Suppressor macrophage treated with lipopolysaccharide for 1 hour (primary cell): Measurements from ENCODE around the gene SLC9A5.
A peak's percentile ranks its signal among the peaks of the same experiment; 100 is the strongest.

Experiments used
- DNase-seq, 3 donors: peaks; one replicate each; pipeline ENCODE4 v3.0.0-alpha.2; 2020 to 2022

Gene SLC9A5

GRCh38 chr16:67216612-67217490 lies 31.9 kb upstream of the SLC9A5 start:
- DNase-seq: peak; percentile 57 to 79 (median 76)

DNA sequence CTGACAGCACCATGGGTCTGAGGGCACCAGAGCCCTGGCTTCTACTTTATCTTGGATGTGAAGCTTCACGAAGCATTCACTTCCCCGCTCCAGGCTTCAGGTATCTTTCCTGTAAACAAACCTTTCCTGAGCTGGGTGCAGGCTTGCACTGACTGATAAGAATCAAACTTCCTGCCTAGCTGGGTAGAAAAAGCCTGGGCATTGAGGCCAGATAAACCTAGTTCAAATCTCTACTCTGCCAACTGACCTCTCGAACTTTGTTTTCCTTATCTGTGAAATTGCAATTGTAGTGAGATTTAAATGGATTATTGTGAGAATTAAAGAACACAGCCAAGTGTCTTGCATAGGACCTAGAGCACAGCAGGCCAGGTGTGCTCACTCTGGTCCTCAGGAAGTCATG lies 24.8 kb upstream of the SLC9A5 start:
- DNase-seq: no peak

DNA sequence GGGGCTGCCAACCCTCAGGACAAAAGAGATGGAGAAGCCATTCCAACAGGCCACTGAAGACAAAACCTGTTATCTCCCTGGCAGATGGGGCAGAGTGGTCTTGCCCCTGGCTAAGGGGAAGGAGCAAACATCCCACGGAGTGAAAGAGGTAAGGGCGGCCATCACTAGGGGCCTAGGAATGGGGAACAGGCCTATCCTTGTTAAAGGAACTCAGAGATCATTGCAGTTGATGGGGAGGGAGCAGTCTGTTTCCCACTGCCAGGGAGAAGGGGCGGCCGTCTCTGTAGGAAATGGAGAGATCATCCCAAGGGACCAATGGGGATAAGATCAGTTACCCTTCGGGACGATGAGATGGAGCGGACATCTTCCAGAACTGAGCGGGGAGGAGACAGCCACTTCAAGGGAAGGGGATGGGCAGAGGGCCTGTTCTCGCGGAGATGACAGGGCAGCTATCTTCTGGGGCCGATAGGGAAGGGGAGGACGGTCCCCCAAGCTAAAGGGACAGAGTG lies 22.4 kb upstream of the SLC9A5 start:
- no peak for DNase-seq

GRCh38 chr16:67226804-67227566 lies 21.8 kb upstream of the SLC9A5 start, which contains the start of gene TMEM208:
Gene TMEM208 (plus strand): TSS chr16:67227130. CDS start chr16:67227219, 89 bp downstream.
- DNase-seq: peak; percentile 99 to 100 (median 99)

- DNase-seq: no peak
These were observed 21.2 kb upstream of the SLC9A5 start for GRCh38 chr16:67227567-67227921.

DNA sequence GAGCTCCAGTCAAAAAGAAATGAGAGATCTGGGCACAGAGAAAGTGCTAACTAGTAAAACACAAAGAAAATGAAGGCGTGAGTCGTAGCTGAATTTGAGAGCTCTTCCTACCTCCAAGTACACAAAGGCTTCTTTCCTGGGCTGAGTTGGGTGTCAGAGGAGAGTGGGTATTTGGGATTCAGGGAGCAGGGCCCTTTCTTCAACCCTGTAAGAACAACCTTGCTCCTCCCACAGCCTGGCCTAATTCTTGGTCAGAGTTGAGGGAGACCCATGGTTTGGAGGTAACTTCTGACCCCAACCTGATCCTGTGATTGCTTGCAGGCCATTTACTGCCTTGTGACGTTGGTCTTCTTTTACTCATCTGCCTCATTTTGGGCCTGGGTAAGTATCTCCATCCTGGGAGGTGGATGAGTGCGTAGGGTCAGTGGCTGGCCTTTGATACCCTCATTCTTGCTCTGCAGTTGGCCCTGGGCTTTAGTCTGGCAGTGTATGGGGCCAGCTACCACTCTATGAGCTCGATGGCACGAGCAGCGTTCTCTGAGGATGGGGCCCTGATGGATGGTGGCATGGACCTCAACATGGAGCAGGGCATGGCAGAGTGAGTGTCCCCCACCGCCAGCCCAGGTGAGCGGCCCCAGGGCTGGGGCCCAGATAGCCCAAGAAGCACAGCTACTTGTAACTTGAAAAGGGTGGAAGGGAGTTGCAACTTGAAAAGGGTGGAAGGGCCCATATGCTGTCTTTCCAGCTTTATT lies 20.6 kb upstream of the SLC9A5 start:
- DNase-seq: no peak

DNA sequence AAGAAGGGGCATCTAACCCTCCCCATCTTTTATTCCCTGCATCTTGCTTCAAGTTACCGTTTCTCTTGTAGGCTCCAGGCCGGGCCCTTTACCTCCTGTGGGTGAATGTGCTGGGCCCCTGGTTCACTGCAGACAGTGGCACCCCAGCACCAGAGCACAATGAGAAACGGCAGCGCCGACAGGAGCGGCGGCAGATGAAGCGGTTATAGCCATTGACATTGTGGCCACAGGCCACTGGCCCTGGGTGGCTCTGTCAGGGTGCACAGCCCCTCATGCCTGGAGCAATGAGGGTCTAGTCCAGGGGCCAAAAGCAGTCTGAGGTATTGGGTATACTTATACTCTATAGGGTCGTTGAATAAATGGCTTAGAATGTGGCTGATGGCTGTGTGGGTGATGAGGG lies 19.9 kb upstream of the SLC9A5 start:
- DNase-seq: no peak

DNA sequence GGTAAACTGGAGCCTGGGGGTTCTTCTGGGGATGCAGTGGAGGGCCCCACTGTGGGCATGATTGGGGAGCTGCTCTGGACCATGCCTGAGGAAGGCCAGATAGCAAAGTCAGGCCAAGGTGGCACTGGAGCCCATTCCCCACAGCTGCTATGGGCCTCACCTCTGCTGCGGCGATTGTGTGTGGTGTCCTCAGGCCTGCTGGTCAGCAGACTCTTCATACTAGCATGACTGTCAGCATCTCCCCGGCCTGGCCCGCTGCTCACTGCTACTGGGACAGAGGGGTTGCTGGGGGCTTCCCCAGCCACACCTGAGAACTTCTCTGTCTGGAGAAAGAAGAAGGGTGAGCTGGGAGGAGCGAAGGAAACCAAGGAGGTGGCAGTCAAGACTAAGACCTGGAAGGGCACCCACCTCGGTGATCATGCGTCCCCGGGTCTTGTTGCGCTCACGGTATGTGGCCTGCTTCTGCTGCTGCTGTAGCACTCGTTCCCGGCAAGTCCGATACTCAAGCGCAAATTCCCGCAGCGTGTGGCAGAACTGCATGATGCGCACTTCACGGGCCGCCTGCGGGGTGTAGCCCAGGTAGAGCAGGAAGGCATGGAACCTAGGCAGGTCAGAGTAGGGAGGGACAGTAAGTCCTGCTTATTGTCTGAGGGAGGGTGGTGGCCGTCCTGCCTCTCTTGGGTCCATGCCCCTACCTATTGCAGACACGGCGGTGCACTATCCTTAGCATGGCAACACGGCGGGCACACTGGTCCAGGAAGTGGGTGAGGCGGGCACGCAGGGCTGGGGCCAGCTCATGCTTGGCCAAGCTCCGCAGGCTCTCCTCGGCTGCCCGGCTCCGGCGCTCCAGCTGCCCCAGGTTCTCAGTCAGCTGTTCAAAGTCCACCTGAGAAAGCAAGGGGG lies 18.6 kb upstream of the SLC9A5 start:
- no peak for DNase-seq

DNA sequence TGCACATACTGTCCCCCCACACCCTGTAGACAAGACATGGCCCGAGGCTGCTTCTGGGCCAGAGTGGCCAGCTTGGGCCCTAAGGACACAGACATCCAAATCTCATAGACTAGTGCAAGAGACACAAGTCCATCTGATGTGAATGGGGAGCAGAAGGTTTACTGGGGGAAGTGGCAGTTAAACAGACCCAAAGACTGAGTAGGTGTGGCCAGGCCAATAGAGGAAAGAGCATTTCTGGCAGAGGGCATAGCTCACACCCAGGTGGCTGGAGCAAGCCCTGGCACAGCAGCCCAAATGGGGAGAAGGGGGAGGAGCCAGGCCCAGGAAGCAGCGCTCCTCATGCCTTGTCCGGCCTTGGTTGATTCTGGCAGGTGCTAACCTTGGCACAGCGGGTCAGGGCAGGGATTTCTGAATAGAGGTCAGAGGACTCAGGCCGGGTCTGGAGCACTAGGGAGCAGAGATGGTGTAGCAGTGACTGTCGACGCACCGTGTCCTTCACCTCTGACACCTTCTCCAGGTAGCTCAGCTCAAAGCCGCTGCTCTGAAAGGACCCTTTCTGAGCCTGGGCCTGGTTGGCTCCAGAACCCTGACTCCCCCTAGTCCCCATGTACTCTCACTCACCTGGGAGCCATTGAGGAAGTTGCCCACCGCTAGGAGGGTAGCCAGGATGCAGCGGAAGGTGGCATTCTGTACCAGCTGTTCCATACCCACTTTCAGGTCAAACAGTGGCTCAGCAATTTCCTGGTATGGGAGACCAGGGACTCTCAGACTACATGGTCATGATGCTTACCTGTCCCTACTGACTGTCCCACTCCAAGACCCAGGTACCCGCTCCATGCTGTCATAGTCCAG lies 17.7 kb upstream of the SLC9A5 start:
- no peak for DNase-seq

DNA sequence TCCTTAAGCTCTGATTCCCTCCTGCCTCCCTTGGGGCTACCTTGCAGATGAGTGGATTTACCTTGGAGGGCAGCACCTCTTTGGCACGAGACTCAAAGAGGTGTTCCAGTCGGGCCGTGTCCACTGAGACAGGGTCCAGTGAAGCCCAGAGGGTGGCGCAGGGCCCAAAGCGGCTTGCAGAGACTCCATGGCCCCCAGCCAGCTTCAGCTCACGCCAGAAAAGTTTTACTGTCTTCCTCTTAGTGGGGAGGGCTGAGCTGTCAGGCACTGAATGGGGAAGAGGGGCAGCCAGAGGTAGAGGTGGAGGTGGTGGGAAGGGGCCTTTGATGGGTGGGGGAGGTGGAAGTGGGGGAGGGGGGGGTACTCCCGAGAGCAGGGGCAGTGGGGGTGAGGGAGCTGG lies 15.2 kb upstream of the SLC9A5 start:
- DNase-seq: no peak

- no peak for DNase-seq
These were observed 14.6 kb upstream of the SLC9A5 start for GRCh38 chr16:67234180-67234597.

- DNase-seq: no peak
These were observed 12.8 kb upstream of the SLC9A5 start for GRCh38 chr16:67235816-67236562.

DNA sequence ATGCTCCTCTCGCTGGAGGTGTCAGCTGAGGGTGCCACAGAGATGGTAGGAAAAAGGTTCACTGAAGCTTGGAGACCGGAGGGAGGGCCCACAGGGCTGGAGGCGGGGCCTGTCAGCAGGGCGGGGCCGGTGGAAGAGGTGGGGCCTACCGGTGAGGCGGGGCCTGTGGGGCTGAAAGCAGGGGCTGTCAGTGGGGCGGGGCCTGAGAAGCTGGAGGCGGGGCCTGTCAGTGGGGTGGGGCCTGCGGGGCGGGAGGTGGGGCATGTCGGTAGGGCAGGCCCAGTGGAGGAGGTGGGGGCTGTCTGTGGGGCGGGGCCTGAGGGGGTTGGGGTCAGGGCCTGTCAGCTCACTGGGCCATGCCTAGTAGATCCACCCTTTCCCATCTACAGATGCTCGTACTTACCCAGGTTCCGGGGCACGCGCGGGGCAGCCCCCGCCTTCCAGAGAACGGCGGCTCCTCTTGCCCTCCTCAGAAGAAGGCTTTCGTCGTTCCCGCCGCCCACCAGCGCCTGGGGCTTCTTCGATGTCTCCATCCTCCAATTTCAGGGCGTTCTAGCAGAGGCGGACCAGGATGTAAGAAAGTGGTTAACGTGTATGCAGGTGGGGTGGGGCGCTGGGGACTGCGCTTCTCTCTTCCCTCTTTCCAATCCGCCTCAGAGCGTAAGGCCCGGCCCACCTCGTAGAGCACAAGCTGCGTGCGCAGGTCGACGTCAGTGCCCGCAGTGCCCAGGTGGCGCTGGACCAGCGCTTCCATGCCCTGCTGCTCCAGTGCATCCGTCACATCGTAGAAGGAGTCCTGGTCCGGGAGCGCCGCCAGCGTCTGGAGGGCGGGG lies 12.0 kb upstream of the SLC9A5 start:
- peak; percentile 71 to 86 (median 74) for DNase-seq

DNA sequence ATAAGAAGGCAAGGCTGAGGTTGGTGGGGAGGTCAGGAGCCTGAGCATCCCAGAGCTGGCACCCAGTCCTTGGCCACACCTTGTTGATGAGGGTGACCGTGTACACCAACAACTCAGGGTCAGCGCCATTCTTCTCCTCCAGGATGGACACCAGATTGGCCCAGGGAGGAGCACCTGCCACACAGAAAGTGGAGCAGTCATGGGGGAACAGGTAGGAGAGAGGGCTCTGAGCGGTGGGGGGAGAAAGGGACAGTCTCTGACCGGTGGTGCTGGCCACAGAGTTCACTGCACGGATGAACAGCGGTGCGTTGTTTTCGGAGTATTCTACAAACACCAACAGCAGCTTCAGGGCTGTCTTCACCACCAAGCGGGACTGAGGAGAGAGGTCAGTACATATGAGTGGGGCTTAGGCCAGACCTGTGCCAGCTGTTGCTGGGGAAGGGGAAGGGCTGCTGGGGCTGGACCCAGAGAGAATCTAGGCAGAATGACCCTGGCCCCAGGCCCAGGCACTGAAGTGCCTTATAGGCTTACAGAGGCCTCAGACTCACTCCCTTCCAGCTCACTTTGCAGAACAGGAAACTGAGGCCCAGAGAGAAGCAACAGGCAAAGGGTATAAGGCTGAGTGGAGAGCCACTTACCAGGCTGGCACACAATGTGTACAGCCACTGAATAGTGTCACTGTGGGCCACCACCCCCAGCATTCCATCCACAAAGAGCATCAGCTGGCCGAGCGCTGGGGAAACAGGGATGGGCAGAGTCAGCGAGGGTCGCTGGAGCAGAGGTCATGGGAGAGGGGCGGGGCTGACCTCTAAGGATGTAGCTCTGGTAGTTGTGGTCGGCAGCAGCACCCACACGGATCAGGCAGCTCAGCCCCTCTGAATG lies 11.1 kb upstream of the SLC9A5 start:
- no peak for DNase-seq

DNA sequence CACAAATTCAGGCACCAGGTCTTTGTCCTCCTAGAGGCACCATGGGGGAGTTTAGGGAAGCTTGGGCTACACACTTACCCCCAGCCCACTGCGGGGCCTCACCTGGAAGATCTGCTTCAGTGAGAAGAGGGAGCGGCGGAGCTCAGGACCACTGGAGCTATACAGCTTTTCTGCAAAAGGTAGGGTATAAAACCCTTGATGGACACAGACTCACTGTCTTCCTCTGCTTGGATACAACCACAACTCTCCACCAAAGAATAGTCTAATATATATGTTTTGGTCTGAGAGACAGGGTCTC lies 10.6 kb upstream of the SLC9A5 start:
- DNase-seq: no peak

DNA sequence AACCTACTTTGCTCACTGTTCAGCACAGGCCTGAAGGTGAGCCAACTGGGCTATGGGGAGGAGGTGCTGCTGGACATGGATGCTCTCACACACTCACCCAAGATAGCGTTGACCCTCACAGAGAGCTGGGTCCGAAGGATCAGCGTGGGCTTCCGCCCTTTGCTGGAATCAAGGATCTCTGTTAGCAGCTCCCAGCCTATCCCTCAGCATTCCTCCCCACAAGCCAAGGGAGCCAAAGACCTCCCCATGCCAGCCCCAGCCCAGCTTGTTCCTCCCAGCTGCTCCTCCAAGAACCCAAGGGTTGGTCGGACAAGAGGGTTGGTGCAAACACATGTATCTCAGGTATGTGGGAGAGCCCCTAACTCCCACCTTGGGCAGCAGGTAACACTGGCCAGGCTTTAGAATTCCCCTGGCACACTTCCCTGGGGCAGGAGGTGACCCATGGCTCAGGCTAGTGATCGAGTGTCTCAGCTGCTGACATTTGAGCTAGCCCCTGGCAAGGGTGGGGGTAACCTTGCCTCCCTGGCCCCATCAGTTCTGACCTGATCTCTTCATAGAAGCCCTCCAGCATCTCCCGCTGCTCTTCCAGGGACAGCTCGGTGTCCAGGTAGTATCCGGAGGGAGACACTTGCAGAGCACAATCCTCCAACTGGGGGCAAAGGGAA lies 9.8 kb upstream of the SLC9A5 start:
- no peak for DNase-seq

- no peak for DNase-seq
These were observed 8.3 kb upstream of the SLC9A5 start for GRCh38 chr16:67240506-67240905.
